ENCODE data around the gene PRCP. TPM values are rescaled to one million over a fixed set of nuclear protein-coding genes. Genes with fewer than 3 reads are reported as not detected.
A peak's percentile ranks its signal among the peaks of the same experiment; 100 is the strongest.

Gene PRCP
- total and polyA plus RNA-seq, 2 donors (not counting 3 experiments of a cell fraction or from before 2014, with no cell fraction given) = 170 to 277 TPM

- TF ChIP-seq MYC (IDR thresholded peaks at IDR 0.05; ENCODE audit: low read depth, low read length) (no peak), MAX (IDR thresholded peaks at IDR 0.05; ENCODE audit: insufficient read depth, insufficient read length) (no peak), EZH2 (IDR thresholded peaks at IDR 0.05; ENCODE audit: borderline replicate concordance, low read depth, low read length, severe bottlenecking) (no peak), CTCF (IDR thresholded peaks at IDR 0.05; ENCODE audit: extremely low read depth in 1 of 2, insufficient read depth in 1 of 2, low read depth in 1 of 2, low read length in 2 of 2) (no peak), GATA2 (IDR thresholded peaks at IDR 0.05; ENCODE audit: insufficient read depth, insufficient read length, low read depth, low read length) (no peak), JUN (IDR thresholded peaks at IDR 0.05; ENCODE audit: borderline replicate concordance, insufficient read depth, insufficient read length, low read depth) (no peak), FOS (IDR thresholded peaks at IDR 0.05; ENCODE audit: borderline replicate concordance, insufficient read depth, low read length) (no peak), POLR2A (IDR thresholded peaks at IDR 0.05; ENCODE audit: low read depth, low read length) (no peak), POLR2AphosphoS5 (IDR thresholded peaks at IDR 0.05; ENCODE audit: insufficient read depth, low read depth, low read length) (no peak)
- H3K4me3 ChIP-seq (replicated peaks in 1 of 3; ENCODE audit: insufficient read depth in 1 of 3, low read depth in 1 of 3, low read length in 3 of 3) = peak overlapping the region in 1 of 3 experiments; percentile 43
- peak overlapping the region; percentile 77 for H3K4me2 ChIP-seq (ENCODE audit: insufficient read depth, low read length)
- dilution Hi-C loops (cut with MboI; ENCODE audit: extremely low pct_ligation_motif_present, low sequenced_read_pairs) = no loop called here
- H3K79me2 ChIP-seq (ENCODE audit: control insufficient read depth, insufficient read depth, low read length) = peaks cover 27% of the 10 kb centered on the region
- H3K27ac ChIP-seq (ENCODE audit: insufficient read depth, low read depth, low read length) = no peak overlapping the region
- peak overlapping the region; percentile 47 for H3K9ac ChIP-seq (replicated peaks; ENCODE audit: extremely low read depth, insufficient read depth, low read length)
- H2AFZ ChIP-seq (ENCODE audit: low read depth, low read length) = peak overlapping the region; percentile 43
- H3K4me1 ChIP-seq (ENCODE audit: control insufficient read depth, extremely low read depth, insufficient read depth, low read length) = peaks cover 17% of the 10 kb centered on the region
- BruUV-seq (replicated peaks) = no TSS peak
- POLR2A ChIA-PET = no interaction called here
- FAIRE-seq = no peak
- intact Hi-C loops (cut with micrococcal nuclease) = loop anchor here (1.0 to 10.0 kb wide), 8 partner anchors 20 to 818 kb away; partner anchors contain the start of genes ANKRD42, CCDC90B and RAB30
- no peaks in the 10 kb centered on the region for H3K9me1 ChIP-seq (replicated peaks; ENCODE audit: control insufficient read depth, extremely low read depth, insufficient read depth, low read length)
- CTCF ChIA-PET = interaction anchor here (0.7 to 2.3 kb wide), 5 partner anchors 14 to 908 kb away, joined by 3 to 14 read pairs (median 4); no protein-coding TSS in a partner anchor
- H3K27me3 ChIP-seq (ENCODE audit: control insufficient read depth in 2 of 2, insufficient read depth in 2 of 2, low read length in 2 of 2) = no peaks in the 10 kb centered on the region
- peaks cover 2% of the 10 kb centered on the region for H3K9me3 ChIP-seq (replicated peaks; ENCODE audit: control insufficient read depth, insufficient read depth, low read length)
- H4K20me1 ChIP-seq (replicated peaks; ENCODE audit: control insufficient read depth, extremely low read depth, insufficient read depth, low read length) = no peaks in the 10 kb centered on the region
- no peaks in the 10 kb centered on the region for H3K36me3 ChIP-seq (ENCODE audit: control insufficient read depth in 2 of 2, extremely low read depth in 1 of 2, insufficient read depth in 2 of 2, low read length in 2 of 2)
- peak; percentile 66 for DNase-seq (ENCODE audit: low read depth, low spot score)
Measured at GRCh38 chr11:82906931-82907330, 6.7 kb upstream of the PRCP start.

Data from endothelial cell of umbilical vein (primary cell).